GM21717 (cell line): ENCODE results near the gene NACC1.

Experiments used
- ATAC-seq: cut with Tn5 transposase; IDR thresholded peaks from one replicate; pipeline ENCODE4 v1.9.1; 2021; ENCODE audit warnings: mild to moderate bottlenecking, moderate library complexity; ENCODE audit not compliant: unreplicated experiment

The NACC1 gene

DNA sequence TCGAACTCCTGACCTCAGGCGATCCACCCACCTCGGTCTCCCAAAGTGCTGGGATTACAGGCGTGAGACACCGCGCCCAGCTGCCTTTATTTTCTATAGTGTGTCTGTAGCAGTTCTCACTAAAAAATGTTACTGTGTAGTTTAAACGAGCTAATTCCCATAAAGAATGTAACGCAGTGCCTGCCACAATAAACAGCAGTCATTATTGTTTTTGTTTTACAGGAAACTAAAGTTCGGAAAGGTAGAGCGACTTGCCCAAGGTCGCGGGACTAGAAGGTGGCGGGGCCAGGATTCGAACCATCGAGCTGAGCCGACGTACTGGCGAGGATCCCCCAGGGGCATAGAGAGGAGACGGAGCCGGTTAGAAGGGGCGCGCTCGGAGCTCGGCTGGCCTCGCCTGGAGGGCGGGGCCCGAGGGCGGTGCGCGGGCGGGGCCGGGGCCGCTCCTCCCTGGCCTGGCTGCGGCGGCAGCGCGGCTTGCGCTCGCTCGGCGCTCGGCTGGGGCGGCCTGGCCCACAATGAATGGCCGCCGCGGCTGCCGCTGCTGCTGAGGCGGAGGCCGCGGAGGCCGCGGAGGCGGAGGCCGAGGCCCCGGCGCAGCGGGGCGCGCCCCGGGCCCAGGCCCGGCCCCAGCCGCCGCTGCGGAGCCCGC is at the start of gene NACC1:
Gene NACC1, plus strand, starts transcription at position 493 of the 652 bp plus-strand sequence. CDS start 16,944 bp downstream, outside the sequence.
- ATAC-seq = peak; percentile 34

DNA sequence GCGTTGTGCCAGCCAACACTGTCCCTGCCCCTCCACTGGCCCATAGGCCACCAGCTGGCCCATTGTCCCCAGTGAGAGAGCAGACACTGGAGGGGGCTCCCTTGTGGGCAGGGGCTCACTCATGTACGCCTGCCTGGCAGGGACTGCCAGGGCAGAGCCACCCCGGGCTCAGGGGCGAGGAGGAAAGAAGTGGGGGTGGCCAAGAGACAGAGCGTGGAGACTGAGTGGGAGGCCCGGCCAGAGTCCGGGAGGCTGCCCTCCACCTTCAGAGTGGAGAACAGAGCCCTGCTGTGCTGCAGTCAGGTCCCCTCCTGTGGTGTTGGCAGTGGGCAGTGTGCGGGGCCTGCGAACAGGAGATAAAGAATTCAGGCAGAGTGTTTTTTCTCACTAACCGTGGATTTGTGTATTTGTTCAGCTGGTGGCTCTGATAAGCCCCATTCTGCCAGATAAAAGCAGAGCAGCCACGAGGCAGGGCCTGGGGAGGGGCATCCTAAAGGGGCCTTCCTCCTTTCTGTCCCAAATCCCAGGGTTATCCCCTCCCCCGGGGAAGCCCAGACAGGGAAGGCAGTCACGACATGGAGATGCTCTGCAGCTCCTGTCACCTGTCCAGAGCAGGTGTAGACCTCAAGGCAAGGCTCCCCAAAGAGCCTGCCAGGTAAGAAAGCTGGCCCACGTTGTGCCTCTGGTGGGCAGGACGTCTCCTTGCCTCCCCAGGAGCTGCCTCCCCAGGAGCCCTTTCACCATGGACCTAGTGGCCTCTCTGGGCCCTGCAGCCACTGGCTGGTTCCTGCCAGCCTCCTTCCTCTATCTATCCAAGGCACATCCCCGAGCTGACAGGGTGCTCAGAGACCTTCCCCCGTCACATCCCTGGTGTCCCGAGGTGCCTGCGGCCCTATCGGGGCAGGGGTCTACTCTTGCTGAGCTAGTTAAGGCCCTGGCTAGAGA is 48.4 kb upstream of the NACC1 start:
- ATAC-seq = no peak

DNA sequence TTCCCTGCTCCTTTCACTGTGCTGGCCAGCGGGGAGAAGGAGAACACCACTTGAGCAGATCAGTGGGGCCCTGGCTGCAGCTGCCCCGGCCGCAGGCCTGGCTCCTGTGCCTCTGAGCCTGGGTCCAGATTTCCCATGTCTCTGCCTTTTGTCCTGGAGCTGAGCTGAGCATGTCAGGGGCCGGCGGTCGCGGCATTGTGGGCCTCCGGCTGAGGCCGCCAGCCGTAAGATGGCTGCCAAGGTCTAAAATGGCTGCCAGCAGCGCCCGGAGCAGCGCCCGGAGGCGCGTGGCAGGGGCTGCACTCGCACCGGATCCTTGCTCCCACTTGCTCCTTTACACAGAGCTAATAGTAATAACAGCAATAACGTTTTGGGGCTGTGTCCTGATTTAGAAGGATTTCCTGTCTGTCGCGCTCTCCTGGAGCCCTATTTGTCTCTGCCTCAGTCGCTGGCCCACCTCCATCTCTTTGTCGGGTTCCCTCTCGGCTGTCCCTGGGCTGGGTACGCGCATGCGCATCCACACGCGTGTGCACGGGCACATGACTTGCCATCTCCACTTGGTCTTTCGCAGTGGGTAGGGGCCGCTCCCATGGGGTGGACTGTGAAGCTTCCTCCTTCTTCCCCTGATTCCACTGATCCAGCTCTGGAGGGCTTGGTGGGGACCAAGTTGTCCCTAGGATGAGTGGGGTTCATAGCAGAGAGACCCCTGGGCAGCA is 47.5 kb upstream of the NACC1 start:
- ATAC-seq = no peak

DNA sequence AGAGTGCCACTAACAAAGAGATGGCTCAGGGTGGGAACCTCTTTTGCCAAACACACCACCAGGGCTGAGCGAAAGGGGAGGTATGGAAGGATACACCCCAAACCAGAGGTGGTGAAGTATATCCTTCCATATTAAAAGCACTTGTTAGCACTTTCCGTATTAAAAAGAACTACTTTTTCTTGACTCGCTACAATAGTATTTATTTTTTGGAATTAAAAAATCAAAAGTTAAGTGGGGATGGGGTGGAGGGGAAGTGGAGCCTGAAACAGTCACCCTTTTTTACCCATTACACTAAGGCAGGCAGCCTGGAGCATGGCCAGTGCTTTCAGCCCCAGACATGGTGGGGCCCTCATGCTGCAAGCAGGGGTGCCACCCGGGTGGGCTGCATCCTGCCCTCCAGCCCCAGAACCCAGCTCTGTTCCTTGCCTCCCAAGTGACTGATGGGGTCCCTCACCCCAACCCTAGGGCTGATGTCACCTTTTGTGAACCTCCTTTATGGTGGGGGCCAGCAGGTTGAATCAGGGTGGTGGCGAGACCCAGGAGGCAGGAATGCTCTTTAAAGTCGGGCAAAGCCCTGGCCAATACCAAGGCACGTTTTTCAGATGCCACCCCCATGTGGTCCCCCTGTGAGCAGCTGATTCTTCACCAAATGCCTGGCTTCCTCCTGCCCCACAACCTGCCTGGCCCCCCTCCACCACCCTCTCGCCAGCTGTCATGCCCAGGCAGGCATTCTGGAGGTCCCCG is 46.4 kb upstream of the NACC1 start:
- no peak for ATAC-seq

DNA sequence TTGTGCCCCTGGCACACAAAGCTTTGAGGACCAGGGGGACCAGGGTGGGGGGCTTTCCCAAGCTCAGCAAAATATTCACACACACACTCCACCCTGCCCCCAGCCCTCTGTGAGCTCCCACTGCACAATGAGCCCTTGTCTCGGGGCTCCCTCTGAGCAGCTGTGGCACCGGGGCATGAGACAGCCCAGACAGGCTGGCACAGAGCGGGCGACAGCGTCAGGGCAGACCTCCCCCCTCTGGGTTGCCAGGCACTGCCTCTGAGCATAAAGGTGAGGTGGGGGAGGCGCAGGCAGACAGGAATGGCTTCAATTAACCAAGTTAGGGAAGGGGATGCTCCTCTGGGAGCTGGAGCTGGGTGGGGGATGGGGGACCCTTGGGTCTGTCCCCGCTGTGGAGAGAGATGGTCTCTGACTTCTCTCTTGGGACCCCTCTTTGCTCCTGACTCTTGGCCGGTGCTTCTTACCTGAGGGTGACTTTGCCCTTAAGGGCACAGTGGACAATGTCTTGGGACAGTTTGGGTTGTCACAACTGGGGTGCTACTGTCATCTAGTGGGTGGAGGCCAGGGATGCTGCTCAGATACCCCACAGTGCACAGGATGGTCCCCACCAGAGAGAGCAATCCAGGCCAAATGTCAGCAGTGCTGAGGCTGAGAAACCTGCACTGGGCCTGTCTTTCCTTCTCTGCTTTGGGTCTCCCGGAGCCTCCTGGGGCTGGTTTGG is 45.7 kb upstream of the NACC1 start:
- ATAC-seq = no peak

DNA sequence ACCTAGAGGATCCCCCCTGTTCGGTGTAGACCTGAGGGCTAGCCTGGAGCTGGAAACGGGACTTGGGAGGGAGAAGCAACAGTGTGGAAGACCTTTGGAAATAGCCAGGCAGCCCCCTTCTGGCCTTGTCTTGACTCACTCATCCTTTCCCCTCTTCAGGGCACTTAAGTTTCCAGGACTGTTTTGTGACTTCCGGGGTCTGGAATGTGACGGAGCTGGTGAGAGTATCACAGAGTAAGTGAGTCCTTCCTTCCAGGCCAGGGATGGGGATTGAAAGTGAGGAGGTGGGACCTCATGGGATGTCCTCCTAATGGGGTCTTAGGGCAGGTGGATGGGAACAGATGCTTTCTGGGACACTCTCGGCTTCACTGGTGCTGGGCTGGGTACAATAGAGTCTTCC is 44.8 kb upstream of the NACC1 start:
- ATAC-seq = no peak

DNA sequence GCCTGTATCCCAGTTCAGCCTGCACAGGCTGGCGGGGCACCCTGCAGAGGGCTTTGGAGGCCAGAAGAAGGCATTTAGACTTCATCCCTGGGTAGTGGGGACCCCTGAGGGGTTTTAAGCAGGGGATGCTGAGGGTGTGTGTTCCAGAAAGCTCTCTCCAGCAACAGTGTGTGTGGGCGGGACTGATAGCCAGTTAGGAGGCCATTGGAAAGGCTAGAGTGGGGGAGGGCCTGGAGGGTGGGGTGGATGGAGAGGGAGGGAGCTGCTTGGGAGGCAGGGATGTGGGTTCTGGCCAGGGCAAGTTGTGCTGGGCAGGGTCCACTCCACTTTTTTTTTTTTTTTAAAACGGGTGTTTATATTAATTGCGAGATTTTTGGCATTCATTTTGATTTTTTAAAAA is 43.7 kb upstream of the NACC1 start:
- ATAC-seq = no peak

DNA sequence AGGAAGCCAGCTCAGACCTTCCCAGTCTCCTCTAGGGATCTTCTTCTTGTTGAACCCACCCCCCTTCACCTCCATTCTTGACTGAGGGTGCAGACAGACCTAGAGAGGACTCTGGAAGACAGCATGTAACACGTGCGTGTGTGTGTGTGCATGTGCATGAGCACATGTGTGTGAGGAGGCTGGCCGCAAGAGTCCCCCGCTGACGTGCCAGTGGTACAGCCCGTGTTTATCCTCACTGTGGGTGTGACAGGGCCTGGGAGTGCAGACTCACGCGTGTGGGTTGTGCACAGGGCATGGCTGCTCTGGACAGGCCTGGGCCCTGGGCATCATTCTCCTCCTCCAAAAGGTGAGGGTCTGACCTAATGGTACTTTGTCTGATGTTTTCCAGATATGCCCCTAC is 41.7 kb upstream of the NACC1 start:
- ATAC-seq = no peak

DNA sequence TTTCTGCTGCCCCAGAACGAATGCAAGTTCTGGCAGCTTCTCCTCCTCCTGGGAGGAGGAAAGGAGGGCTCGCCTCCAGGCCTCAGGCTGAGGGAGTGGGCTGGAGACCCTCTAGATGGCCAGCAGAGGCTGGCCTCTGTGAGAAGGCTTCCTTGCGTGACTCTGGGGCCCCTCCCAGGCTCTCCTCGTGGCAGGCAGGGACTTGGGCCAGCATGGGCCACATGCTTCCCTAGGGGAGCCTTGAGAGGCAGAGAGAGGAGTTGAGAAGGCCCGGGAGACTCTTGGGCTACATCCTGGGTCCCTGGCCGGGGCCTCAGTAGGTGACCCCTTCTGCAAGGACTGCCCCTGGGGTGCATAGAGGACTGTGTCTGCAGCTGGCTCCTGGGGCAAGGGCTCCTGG is 41.3 kb upstream of the NACC1 start:
- ATAC-seq = no peak

DNA sequence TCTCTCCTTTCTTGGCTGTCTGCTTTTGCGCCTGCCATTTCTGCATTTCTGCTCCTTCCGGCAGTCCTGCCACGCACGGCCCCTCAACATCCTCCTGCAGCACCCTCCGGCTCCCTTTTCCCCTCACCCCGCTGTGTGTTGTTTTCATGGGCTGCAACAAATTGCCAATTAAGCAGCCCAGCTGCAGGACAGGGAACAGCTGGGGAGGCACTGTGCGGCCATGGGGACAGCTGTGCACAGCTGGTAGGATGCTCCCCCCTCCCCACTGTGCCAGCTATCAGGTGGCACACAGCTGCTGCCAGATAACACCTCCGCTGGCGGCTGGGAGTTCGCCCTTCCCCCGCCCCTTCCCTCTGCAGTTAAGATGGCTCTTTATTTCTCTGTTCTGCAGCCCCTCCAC is 40.8 kb upstream of the NACC1 start:
- ATAC-seq = no peak

DNA sequence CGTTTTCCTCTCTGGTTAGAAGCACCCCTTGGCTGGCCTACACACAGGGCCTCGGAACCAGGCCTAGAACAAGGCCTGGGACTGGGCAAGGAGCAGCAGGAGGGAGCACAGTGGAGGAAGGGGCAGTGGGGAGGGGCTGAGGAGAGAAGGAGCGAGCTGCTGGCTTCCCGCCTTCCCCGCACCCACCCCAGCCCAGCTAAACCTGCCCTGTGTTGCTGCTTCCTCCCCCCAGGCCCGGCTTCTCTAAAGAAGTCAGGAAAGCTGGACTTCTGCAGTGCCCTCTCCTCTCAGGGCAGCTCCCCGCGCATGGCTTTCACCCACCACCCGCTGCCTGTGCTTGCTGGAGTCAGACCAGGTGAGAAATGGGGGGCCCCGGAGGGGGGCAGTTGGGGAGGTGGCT is 39.7 kb upstream of the NACC1 start:
- ATAC-seq = no peak

DNA sequence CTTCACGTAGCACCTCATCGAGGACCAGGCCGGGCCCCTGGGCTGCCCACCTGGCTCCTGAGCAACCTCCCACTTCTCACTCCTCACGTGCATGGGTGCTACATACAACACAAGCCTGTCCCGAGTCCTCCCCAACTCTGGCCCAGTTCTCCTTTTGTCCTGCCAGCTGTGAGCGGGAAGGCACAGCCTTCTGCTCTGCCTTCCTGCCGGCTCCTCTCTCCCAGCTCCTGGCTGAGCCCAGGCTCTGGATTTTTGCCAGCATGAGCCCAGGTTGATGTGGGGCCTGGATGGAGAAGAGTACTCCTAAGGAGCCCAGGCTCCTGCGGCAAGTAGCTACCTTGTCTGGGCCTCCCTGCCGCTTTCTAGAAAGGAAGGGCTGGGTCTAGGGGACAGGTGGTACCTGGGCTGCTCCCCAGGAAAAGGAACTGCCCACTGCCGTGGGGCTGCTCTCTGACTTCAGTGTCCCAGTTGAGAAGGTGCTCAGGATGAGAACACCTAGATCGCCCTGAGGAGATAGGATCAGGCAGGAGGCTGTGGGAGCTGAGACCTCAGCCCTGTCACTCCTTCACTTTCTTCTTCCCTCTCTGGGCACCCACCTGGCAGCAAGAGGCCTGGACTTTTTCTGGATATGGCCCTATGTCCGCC is 39.0 kb upstream of the NACC1 start:
- no peak for ATAC-seq

DNA sequence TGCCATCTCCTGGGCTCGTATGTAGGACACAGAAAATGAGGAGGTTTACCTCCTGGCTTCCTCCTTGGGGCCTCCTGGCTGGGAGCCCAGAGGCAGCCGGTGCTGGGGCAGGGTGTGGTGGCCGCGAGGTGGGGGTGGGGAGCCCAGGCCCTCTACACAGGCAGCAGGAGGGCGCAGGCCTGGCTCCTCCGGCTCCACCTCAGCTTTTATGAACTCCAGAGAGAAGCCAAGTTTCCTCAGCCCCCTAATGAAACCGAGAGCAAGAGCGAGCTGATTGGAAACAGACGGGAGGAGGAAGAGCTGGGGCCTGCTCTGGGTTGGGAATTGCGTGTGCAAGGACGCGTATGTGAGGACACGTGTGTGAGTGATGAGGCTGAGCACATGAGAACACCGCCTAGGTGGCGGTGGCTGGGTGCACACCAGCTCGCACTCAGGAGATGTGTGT is 38.5 kb upstream of the NACC1 start:
- no peak for ATAC-seq

DNA sequence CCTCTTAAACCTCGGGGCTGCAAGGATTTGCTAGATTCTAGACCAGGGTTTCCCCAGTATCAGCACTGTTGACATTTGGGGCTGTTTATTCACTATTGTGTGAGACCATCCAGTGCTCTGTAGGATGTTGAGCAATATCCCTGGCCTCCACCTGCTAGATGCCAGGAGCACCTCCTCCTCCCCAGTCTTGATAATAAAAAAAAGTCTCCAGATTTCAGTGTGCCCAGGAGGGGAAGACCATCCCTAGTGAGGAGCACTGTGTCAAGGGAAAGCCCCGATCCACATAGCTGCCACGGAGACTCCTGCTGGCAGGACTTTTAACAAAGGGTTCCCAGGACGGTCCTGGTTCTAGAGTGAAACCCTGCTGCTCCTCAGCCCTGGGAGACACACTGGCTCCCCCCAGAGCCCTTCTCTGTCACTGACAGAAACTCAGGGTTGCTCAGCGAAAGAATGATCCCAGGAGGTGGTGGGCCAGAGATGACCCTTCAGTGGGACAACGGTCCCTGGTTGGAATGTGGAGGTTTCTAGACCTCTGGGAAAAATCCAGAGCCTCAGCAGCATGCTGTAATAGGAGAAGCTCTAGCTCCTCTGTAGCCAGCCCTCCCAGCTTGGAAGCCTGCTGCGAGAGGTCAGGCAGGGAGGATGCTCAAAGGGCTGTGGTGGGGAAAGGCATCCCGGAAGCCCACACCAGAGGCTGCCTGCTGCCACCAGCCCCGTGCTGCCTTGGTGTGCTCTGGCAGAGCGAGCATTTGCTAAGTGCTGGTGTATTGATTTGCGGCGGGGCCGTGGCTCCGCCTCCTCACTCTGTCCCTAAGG is 35.7 kb upstream of the NACC1 start:
- ATAC-seq = no peak

DNA sequence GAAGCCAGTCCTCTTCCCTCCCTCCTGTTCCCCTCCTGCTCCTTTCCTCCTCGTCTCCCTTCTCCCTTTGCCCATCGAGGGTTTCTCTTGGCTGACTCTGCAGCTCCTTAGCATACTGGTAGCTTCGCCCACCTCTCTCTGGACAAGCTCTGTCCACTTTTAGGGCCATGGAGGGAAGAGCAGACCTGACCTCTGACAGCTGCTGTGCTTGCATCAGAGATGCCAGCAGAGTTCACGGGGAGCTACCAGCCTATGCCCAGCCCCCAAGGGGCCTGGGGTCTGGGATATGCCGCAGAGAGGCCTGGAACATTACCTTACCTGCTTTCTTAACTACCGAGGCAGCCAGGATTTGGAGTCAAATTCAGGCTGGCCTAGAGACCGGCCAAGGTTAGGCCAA is 35.1 kb upstream of the NACC1 start:
- ATAC-seq = no peak

DNA sequence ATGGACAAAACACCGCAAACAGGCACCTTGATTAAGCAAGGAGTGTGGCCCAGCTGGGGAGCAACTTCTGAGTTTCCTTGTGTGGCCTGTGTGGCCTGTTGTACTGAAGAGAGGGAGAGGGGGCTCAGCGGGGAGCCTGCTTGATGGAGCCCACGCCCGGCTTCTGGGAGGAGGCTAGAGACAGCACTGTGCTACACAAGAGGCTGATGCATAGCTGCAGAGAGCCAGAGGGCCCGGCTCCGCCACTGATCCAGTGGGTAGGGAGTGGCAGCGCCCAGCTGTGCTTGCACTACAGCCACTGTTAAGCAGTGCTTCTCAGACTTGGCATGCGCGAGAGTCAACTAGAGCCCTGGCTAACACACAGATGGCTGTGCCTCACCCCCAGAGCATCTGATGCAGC is 34.4 kb upstream of the NACC1 start:
- no peak for ATAC-seq

DNA sequence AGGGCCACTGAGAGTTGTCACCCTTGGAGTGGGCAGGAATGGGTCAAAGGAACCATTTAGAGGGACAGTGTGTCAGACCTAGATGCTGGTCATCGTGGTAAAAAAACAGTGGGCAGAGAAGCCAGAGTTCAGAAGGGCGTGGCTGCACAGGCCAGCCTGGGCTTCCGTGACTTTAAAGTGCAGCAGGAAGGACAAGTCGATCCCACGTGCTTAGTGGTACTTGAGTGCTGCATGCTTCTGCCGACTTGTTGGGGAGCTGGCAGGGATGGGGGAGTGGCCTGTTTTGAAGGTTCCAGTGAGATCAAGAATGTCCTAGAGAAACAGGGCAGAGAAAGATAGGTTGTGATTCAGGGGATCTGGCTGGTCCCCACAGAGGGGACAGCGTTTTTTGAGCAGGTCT is 32.4 kb upstream of the NACC1 start:
- ATAC-seq = no peak

DNA sequence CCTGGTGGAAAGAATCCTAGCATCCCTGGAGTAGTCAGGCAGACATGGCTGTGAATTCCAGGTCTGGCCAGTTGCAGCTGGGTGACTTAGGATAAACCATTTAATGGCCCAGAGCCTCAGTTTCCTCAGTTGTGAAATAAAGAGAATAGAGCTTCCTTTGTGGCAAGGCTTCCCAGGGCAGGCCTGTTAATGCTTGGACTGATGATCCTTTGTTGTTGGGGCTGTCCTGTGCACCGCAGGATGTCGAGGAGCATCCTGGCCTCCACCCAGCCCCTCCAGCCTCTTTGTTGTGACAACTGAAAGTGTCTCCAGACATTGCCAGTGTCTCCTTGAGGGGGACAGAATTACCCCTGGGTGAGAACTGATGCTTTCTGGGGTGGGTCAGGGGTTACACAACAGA is 31.7 kb upstream of the NACC1 start:
- ATAC-seq = no peak

DNA sequence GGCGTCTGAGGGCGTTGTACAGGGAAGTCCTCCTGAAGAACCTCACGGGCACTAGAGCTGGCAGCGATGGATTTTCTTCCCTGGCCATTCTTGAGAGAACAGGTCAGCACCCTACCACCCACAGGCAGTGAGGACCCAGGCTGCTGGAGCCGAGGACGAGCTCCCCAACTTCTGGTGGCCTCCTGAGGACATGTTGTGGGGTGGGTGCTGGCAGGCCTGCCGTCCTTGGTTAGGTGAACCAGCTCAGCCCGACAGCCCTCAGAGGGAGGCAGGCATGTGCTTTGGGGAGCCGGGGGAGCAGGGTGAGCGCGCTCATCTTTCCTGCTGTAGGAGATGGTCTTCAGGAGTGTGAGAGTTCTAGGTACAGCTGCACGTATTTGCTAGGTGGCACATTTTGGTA is 30.8 kb upstream of the NACC1 start:
- no peak for ATAC-seq
